Left lung (tissue), 10 donors: ENCODE results near the gene PLA2G6. TPM values are rescaled to one million over a fixed set of nuclear protein-coding genes. Genes with fewer than 3 reads are reported as not detected.
"Not testable (repeated sequence)": the region's sequence is repeated elsewhere in the genome, so short reads cannot be mapped to it uniquely, and the experiment has no call there.

Source experiments
- ATAC-seq: fragments of 200-7000 bp; cut with Tn5 transposase; one replicate; pipeline ENCODE4 v1.9.1; 2020; ENCODE audit warnings: moderate library complexity
- DNase-seq, 4 donors: peaks; one replicate each; pipeline ENCODE4 v3.0.0-alpha.2; 2013 to 2020
- H3K27ac ChIP-seq, 2 donors: fragments of 200-600 bp; sonication (generic) in 1 of 2; one replicate each; pipeline versions ENCODE4 v1.5.0 to v1.8.0; 2020 to 2021
- H3K27me3 ChIP-seq, 2 donors: fragments of 200-600 bp; sonication (generic) in 1 of 2; one replicate each; pipeline versions ENCODE4 v1.5.0 to v1.8.0; 2020 to 2021
- H3K36me3 ChIP-seq, 2 donors: fragments of 200-600 bp; sonication (generic) in 1 of 2; one replicate each; pipeline versions ENCODE4 v1.5.0 to v1.8.0; 2020 to 2021
- H3K4me1 ChIP-seq, 2 donors: fragments of 200-600 bp; one replicate each; pipeline ENCODE4 v1.8.0; 2021
- H3K4me3 ChIP-seq, 2 donors: fragments of 200-600 bp; sonication (generic) in 1 of 2; one replicate each; pipeline versions ENCODE4 v1.5.0 to v1.8.0; 2020 to 2021; ENCODE audit warnings: mild to moderate bottlenecking in 1 of 2
- H3K9me3 ChIP-seq, 2 donors: fragments of 200-600 bp; sonication (generic) in 1 of 2; one replicate each; pipeline versions ENCODE4 v1.5.0 to v1.8.0; 2020 to 2021
- CTCF ChIP-seq, 2 donors: fragments of 200-600 bp; sonication (generic) in 1 of 2; IDR thresholded peaks; one replicate each; pipeline versions ENCODE4 v1.5.0 to v1.8.0; 2021; ENCODE audit warnings: antibody characterized with exemption in 2 of 2
- intact Hi-C, 2 donors: fragments of 100-400 bp; cut with DNase I; formaldehyde crosslinking; loops; one replicate each; pipeline versions ENCODE4 v1.11.2 to v1.14.2; 2022
- polyA plus RNA-seq, 6 donors: library from polyadenylated mRNA; unstranded; fragments of 120-200 nt; gene quantifications; one replicate each; pipeline ENCODE4 v1.2.1, GENCODE V29; 2013; ENCODE audit not compliant: insufficient read length in 6 of 6
- total RNA-seq, 2 donors: library from RNA; stranded (reverse); fragmentation: NEBNext Ultra II Directional; extraction: Animal tissue kit (Norgen Biotek cat#: 25700); gene quantifications; one replicate each; pipeline ENCODE4 v1.2.1, GENCODE V29; 2021
- donor health status: DM: no; HTN: yes; CAD: no.
- donor health status: DM: no; HTN: no; CAD: no.

PLA2G6 gene
- total and polyA plus RNA-seq, 8 donors = 29.8 to 44.1 (median 35.7) TPM

GRCh38 chr22:38180841-38181452 is 683 bp downstream of the PLA2G6 start:
- Histone ChIP-seq H3K9me3 (no peaks in the 10 kb centered on the region), H3K4me1 (peaks cover 25 to 52% of the 10 kb centered on the region in 2 donors), H3K36me3 (no peaks in the 10 kb centered on the region), H3K4me3 (peak overlapping the region; percentile 56 to 62), H3K27me3 (no peaks in the 10 kb centered on the region), H3K27ac (peak overlapping the region; percentile 86 to 90)
- peak in 2 of 4 donors; percentile 83 to 86 for DNase-seq
- TF ChIP-seq CTCF (IDR thresholded peaks at IDR 0.05) = no peak
- peak; percentile 58 for ATAC-seq
- intact Hi-C loops = no loop called here

GRCh38 chr22:38178605-38178937 is 3.1 kb downstream of the PLA2G6 start:
- H3K4me3 ChIP-seq, intact Hi-C loops, H3K9me3 ChIP-seq, H3K36me3 ChIP-seq, H3K27me3 ChIP-seq, DNase-seq, ATAC-seq: not testable (repeated sequence)
- peak overlapping the region; percentile 63 to 70 for H3K27ac ChIP-seq
- peaks cover 27 to 61% of the 10 kb centered on the region in 2 donors for H3K4me1 ChIP-seq

GRCh38 chr22:38177926-38178604 is 3.6 kb downstream of the PLA2G6 start:
- Histone ChIP-seq H3K4me3 (no peak overlapping the region), H3K36me3 (no peaks in the 10 kb centered on the region), H3K9me3 (no peaks in the 10 kb centered on the region), H3K27me3 (no peaks in the 10 kb centered on the region), H3K4me1 (peaks cover 27 to 66% of the 10 kb centered on the region in 2 donors), H3K27ac (peak overlapping the region; percentile 63 to 70)
- peak in 1 of 4 donors; percentile 65 for DNase-seq
- intact Hi-C loops = no loop called here
- TF ChIP-seq CTCF (IDR thresholded peaks at IDR 0.05) = no peak
- ATAC-seq = peak; percentile 11

GRCh38 chr22:38177571-38177925 is 4.1 kb downstream of the PLA2G6 start:
- DNase-seq, H3K4me3 ChIP-seq, H3K9me3 ChIP-seq, H3K27me3 ChIP-seq, H3K36me3 ChIP-seq, ATAC-seq, intact Hi-C loops: not testable (repeated sequence)
- peak overlapping the region; percentile 63 to 70 for H3K27ac ChIP-seq
- peaks cover 32 to 71% of the 10 kb centered on the region in 2 donors for H3K4me1 ChIP-seq

- intact Hi-C loops = no loop called here
- H3K4me3 ChIP-seq = no peak overlapping the region
- H3K36me3 ChIP-seq = no peaks in the 10 kb centered on the region
These were observed 4.6 kb downstream of the PLA2G6 start for GRCh38 chr22:38177044-38177443.

More at GRCh38 chr22:38177044-38177443, 4.6 kb downstream of the PLA2G6 start:
- no peak for ATAC-seq
- Histone ChIP-seq H3K4me1 (peaks cover 33 to 72% of the 10 kb centered on the region in 2 donors), H3K9me3 (no peaks in the 10 kb centered on the region), H3K27ac (peak overlapping the region in 1 of 2 donors; percentile 70), H3K27me3 (no peaks in the 10 kb centered on the region)
- no peak for DNase-seq
- no peak for TF ChIP-seq CTCF (IDR thresholded peaks at IDR 0.05)
